ENCODE data around the gene AGAP5. TPM values are rescaled to one million over a fixed set of nuclear protein-coding genes. Genes with fewer than 3 reads are reported as not detected.
A peak's percentile ranks its signal among the peaks of the same experiment; 100 is the strongest.

The AGAP5 gene
- total and polyA plus RNA-seq, 2 of the 13 experiments (the other 11 are each of a cell fraction or from before 2014, with no cell fraction given), result 5.3 to 7.9 TPM

DNA sequence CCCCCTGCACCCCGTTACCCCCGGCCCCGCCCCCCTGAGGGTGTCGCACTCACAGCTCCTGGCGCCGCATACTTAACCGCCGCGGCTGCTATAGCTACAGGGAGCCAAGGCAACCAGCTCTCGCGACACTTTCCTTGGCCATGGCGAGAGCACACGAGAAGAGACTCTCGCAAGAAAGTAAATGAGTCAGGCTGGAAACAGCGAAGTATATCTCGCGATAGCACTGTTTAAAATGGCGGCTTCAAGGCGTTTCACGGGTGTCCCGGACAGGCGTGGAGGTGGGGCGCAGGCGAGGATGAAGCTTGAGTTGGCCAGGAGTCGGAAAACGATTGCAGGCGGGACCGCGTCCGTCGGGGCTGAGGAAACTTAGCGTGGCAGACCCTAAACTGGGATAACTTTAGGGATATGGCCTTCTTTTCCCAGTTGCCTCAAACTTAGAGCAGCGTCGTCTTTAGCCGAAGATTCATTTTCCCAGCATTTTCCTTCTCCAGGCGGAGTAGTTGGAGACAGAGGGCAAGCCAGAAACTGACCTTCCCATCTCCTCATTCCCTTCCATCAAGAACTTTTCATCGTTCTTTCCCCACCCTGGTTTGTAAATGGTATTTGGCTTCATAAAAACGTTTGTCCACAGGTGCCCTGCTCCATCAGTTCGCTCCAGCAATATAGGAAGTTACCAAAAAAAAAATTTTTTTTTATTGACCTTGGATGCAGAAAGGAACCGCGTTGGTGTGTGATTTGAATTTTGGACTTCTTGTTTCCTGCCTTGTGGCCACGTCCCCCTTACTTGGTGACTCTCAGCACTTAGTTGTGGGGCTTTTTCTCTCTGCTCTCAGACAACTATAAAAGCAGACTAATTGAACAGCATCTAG is 71.8 kb downstream of the AGAP5 start (continued):
- TF ChIP-seq ZNF18 (CRISPR knock-in tag; IDR thresholded peaks at IDR 0.05; ENCODE audit: insufficient replicate concordance), result no peak
- TF ChIP-seq PCBP2 (optimal IDR thresholded peaks at IDR 0.05; ENCODE audit: low read depth, low read length, poor library complexity, severe bottlenecking), result no peak
- peak; percentile 100 for TF ChIP-seq RBM22 (optimal IDR thresholded peaks at IDR 0.05; ENCODE audit: low read length)
- no peak for TF ChIP-seq SYNCRIP (IDR thresholded peaks at IDR 0.05; ENCODE audit: insufficient read depth, low read depth, low read length)
- TF ChIP-seq HIC2 (CRISPR knock-in tag; IDR thresholded peaks at IDR 0.05; ENCODE audit: low read depth), result no peak
- TF ChIP-seq ZNF562 (CRISPR knock-in tag; IDR thresholded peaks at IDR 0.05; ENCODE audit: borderline replicate concordance), result no peak
- TF ChIP-seq ZSCAN22 (CRISPR knock-in tag; IDR thresholded peaks at IDR 0.05), result no peak
- TF ChIP-seq, protein P1, sequence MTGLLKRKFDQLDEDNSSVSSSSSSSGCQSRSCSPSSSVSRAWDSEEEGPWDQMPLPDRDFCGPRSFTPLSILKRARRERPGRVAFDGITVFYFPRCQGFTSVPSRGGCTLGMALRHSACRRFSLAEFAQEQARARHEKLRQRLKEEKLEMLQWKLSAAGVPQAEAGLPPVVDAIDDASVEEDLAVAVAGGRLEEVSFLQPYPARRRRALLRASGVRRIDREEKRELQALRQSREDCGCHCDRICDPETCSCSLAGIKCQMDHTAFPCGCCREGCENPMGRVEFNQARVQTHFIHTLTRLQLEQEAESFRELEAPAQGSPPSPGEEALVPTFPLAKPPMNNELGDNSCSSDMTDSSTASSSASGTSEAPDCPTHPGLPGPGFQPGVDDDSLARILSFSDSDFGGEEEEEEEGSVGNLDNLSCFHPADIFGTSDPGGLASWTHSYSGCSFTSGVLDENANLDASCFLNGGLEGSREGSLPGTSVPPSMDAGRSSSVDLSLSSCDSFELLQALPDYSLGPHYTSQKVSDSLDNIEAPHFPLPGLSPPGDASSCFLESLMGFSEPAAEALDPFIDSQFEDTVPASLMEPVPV (CRISPR knock-in tag; IDR thresholded peaks at IDR 0.05), result peak; percentile 34; the same call in 1 of the 2 replicates
- TF ChIP-seq EZH2 (conservative IDR thresholded peaks at IDR 0.05; ENCODE audit: low read depth, low read length), result no peak
- no peak for TF ChIP-seq JARID2 (CRISPR knock-in tag; IDR thresholded peaks at IDR 0.05; ENCODE audit: insufficient replicate concordance)
- TF ChIP-seq, protein P2, sequence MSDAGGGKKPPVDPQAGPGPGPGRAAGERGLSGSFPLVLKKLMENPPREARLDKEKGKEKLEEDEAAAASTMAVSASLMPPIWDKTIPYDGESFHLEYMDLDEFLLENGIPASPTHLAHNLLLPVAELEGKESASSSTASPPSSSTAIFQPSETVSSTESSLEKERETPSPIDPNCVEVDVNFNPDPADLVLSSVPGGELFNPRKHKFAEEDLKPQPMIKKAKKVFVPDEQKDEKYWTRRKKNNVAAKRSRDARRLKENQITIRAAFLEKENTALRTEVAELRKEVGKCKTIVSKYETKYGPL (CRISPR knock-in tag; IDR thresholded peaks at IDR 0.05), result no peak
- peak; percentile 51; the same call in 1 of the 2 replicates for TF ChIP-seq MYC (CRISPR knock-in tag; IDR thresholded peaks at IDR 0.05; ENCODE audit: borderline replicate concordance)
- TF ChIP-seq ATF1 (CRISPR knock-in tag; IDR thresholded peaks at IDR 0.05), result no peak
- TF ChIP-seq ZNF724P (CRISPR knock-in tag; IDR thresholded peaks at IDR 0.05; ENCODE audit: borderline replicate concordance), result no peak
- no peak for TF ChIP-seq ZNF430 (CRISPR knock-in tag; IDR thresholded peaks at IDR 0.05)
- TF ChIP-seq HDAC2 (CRISPR knock-in tag; IDR thresholded peaks at IDR 0.05), result peak; percentile 66; the same call in 1 of the 2 replicates
- TF ChIP-seq, protein P3, sequence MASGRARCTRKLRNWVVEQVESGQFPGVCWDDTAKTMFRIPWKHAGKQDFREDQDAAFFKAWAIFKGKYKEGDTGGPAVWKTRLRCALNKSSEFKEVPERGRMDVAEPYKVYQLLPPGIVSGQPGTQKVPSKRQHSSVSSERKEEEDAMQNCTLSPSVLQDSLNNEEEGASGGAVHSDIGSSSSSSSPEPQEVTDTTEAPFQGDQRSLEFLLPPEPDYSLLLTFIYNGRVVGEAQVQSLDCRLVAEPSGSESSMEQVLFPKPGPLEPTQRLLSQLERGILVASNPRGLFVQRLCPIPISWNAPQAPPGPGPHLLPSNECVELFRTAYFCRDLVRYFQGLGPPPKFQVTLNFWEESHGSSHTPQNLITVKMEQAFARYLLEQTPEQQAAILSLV (CRISPR knock-in tag; IDR thresholded peaks at IDR 0.05; ENCODE audit: borderline replicate concordance), result no peak
- no peak for TF ChIP-seq HDAC1 (CRISPR knock-in tag; IDR thresholded peaks at IDR 0.05)
- TF ChIP-seq NCOA2 (CRISPR knock-in tag; IDR thresholded peaks at IDR 0.05), result peak; percentile 44
- TF ChIP-seq ZNF232 (CRISPR knock-in tag; IDR thresholded peaks at IDR 0.05; ENCODE audit: borderline replicate concordance), result peak; percentile 38; the same call in 1 of the 2 replicates

Measured in HepG2 (cell line).